GM06990 (cell line): ENCODE measurements around the gene CCDC97.

Experiments
- DNase-seq: peaks from one replicate; pipeline ENCODE4 v3.0.0-alpha.2; 2011; ENCODE audit not compliant: insufficient read length; ENCODE audit errors: extremely low read depth
- H3K27me3 ChIP-seq: replicated peaks from 2 replicates; pipeline ENCODE4 v1.6.0; 2011; ENCODE audit warnings: low read length; ENCODE audit not compliant: control insufficient read depth, insufficient read depth
- H3K36me3 ChIP-seq: 2 replicates; pipeline ENCODE4 v1.5.1; 2011; ENCODE audit warnings: low read length; ENCODE audit not compliant: control insufficient read depth, insufficient read depth
- H3K4me3 ChIP-seq: replicated peaks from 2 replicates; pipeline ENCODE4 v1.5.1; 2011; ENCODE audit warnings: low read depth, mild to moderate bottlenecking, control low read depth, low read length
- TF ChIP-seq, protein P1 (sequence below): IDR thresholded peaks from 2 replicates; pipeline ENCODE4 v1.5.1; 2011; ENCODE audit warnings: low read length, control low read depth, mild to moderate bottlenecking, inconsistent platforms; ENCODE audit not compliant: insufficient read depth, poor library complexity, severe bottlenecking

The CCDC97 gene

DNA sequence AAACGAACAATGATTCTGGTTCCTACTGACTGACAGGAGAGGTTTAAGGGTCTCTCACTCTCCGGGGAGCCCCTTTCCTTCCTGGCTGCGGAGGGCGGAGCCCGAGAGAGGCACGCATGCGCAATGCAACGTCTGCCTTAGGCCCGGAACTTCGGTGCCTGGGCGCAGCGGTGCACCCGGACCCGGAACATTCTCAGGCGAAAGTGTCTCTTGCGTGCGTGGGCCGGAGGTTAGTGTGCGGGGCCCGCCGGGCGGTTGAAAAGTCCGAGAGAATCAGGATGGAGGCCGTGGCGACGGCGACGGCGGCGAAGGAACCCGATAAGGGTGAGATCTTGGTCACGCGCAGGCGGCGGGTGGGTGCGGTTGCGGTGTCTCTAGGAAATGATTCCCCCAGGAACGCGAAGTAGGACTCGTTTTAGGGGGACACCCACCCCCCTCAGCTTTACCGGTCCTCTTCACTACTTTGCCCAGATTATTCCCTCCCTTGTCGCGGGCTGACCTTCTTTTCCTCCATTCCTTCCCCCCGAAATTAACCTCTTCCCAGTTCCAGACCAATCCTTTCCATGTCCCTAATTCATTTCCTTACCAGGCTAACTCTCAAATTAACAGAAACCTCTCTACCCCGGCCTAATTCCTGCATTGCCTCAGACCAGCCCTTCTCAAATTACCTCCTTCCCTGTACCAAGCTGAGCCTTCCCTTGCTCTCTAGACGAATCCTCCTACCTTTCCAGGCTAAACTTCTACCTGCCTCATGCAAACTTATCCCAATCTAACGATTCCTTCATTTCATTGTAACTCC lies at the start of gene CCDC97:
CCDC97 (plus strand) TSS at position 140 of the 799 bp plus-strand sequence; CDS start at position 279, 139 bp downstream.
- TF ChIP-seq, protein P1, sequence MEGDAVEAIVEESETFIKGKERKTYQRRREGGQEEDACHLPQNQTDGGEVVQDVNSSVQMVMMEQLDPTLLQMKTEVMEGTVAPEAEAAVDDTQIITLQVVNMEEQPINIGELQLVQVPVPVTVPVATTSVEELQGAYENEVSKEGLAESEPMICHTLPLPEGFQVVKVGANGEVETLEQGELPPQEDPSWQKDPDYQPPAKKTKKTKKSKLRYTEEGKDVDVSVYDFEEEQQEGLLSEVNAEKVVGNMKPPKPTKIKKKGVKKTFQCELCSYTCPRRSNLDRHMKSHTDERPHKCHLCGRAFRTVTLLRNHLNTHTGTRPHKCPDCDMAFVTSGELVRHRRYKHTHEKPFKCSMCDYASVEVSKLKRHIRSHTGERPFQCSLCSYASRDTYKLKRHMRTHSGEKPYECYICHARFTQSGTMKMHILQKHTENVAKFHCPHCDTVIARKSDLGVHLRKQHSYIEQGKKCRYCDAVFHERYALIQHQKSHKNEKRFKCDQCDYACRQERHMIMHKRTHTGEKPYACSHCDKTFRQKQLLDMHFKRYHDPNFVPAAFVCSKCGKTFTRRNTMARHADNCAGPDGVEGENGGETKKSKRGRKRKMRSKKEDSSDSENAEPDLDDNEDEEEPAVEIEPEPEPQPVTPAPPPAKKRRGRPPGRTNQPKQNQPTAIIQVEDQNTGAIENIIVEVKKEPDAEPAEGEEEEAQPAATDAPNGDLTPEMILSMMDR = no peak
- no peaks in the 10 kb centered on the region for H3K27me3 ChIP-seq
- H3K4me3 ChIP-seq = peak within 1 kb of the TSS; percentile 80
- H3K36me3 ChIP-seq = peaks cover 10% of the 10 kb centered on the region
- peak; percentile 92 for DNase-seq

DNA sequence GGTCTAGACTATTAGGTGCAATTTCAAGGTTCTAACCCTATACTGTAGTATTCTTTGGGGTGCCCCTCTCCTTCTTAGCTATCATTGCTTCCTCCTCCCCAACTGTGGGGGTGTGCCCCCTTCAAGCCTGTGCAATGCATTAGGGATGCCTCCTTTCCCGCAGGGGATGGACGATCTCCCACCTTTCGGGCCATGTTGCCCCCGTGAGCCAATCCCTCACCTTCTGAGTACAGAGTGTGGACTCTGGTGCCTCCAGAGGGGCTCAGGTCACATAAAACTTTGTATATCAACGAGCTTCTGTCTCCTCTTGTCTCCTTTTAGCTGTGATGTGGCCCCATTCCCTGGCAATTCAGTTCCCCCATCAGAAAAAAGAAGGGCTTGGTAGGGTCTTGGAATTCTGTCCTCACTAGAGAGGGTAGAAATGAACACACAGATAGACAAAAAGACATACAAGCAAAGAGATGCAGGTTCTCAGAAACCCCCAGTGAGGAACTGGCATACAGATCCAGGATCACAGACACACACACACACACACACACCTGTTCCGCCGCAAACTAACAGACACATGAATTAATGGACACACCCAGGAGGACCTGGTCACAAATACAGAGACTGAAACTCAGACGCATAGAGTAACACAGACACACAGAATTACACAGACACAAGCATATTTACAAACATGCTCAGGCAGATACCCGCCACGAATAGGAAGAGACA lies 48.3 kb upstream of the CCDC97 start:
- Histone ChIP-seq H3K36me3 (no peaks in the 10 kb centered on the region), H3K27me3 (no peaks in the 10 kb centered on the region), H3K4me3 (peak overlapping the region; percentile 65)
- TF ChIP-seq, protein P1 = no peak
- DNase-seq = no peak

DNA sequence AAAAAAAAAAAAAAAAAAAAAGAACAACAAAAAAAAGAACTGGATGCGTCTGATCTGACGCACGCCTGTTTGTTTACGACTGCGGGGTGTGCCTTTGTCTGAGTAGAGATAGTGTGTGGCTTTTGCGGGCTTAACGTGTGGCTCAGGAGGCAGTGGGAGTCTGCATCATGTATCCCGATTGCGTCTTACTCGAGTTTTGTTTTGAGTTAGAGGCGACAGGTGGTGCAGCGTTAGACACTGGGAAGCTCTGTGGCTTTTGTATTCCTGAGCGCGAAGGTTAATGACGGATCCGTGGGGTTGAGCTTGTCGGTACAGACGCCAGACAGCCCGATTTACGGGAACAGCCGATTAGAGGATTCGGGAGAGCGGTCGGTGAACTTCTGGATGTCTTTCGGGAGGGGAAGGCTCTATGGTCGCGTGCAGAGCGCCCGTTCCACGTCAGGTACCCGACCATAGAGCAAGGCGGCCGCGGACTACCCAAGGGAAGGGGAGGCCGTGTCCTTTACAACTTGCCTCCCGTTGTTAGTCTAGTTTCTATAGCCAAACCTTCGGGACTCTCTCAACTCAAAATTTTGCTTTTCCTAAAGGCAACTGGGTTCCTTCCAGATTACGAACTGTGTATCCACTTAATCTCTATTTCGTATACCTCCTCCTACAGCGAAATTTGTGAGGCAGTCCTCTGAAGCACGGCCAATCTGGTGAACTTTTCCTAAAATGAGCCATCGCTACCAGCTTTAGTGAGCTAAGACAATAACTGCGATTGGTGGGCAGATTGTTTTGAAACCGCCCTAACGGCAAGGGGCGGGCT lies 46.7 kb upstream of the CCDC97 start:
- Histone ChIP-seq H3K4me3 (peak overlapping the region; percentile 65), H3K36me3 (peaks cover 6% of the 10 kb centered on the region), H3K27me3 (no peaks in the 10 kb centered on the region)
- TF ChIP-seq, protein P1 = no peak
- peak; percentile 73 for DNase-seq

DNA sequence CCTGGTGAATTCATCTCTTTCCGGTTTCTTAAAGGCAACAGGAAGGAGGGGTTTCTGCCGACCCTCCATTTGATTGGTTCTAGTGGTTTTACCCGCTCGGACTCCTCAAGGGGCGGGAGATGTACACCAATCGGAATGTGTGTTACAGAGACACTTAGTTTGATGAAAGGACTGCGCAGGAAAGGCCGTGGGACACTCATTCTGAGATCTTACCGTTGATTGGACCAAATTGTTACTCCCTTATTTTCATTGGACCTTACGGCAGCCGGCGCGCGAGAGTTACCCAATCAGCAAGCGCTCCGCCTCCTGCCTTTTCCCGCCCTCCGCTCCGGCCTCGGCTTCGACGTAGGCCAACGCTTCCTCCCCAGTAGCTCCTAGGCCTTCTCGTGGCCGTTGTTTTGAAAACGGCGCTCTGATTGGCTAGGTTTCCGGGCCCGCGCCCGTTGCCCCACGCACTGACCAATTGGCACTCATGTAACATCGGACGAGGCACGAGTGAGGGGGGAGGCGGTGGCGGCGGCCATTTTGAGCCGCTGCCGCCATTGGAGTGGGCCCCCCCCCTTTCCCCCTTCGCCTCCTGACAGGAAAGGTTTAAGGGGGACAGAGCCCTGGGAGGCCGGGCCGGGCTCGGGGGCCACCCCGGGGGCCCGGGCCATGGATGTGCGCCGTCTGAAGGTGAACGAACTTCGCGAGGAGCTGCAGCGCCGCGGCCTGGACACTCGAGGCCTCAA lies 46.0 kb upstream of the CCDC97 start, which contains the start of gene HNRNPUL1:
HNRNPUL1 (plus strand) TSS at position 523 of the 731 bp plus-strand sequence; CDS start at position 655, 132 bp downstream.
- DNase-seq = peak; percentile 100
- Histone ChIP-seq H3K27me3 (no peaks in the 10 kb centered on the region), H3K4me3 (peak within 1 kb of the TSS; percentile 99), H3K36me3 (peaks cover 8% of the 10 kb centered on the region)
- TF ChIP-seq, protein P1 = peak; percentile 27
